Upper lobe of left lung (tissue), 4 donors: ENCODE measurements around the gene CGREF1.

Source experiments
- POLR2AphosphoS5 ChIP-seq, 2 donors: sonication (generic); formaldehyde crosslinking; IDR thresholded peaks; one replicate each; pipeline ENCODE4 v1.5.1; 2017; ENCODE audit warnings: antibody characterized with exemption in 2 of 2
- TF ChIP-seq, protein P1 (sequence below), 6 experiments: fragments of 450-650 bp in 4 of 6; fragments of 200-600 bp in 2 of 6; sonication (generic) in 2 of 6; IDR thresholded peaks; one replicate each; pipeline ENCODE4 v1.5.1; 2016 to 2019; ENCODE audit warnings: antibody characterized with exemption in 6 of 6

GRCh38 chr2:27071277-27071989, 47.5 kb downstream of the CGREF1 start, which contains the start of gene OST4:
- TF ChIP-seq, protein P1, sequence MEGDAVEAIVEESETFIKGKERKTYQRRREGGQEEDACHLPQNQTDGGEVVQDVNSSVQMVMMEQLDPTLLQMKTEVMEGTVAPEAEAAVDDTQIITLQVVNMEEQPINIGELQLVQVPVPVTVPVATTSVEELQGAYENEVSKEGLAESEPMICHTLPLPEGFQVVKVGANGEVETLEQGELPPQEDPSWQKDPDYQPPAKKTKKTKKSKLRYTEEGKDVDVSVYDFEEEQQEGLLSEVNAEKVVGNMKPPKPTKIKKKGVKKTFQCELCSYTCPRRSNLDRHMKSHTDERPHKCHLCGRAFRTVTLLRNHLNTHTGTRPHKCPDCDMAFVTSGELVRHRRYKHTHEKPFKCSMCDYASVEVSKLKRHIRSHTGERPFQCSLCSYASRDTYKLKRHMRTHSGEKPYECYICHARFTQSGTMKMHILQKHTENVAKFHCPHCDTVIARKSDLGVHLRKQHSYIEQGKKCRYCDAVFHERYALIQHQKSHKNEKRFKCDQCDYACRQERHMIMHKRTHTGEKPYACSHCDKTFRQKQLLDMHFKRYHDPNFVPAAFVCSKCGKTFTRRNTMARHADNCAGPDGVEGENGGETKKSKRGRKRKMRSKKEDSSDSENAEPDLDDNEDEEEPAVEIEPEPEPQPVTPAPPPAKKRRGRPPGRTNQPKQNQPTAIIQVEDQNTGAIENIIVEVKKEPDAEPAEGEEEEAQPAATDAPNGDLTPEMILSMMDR (IDR thresholded peaks at IDR 0.05) = peak in 2 of 6 experiments; percentile 17 to 33
- TF ChIP-seq POLR2AphosphoS5 (IDR thresholded peaks at IDR 0.05) = peak; percentile 82 to 89
